ENCODE measurements around the gene ENTHD1.
A peak's percentile ranks its signal among the peaks of the same experiment; 100 is the strongest.
"Not testable (repeated sequence)": the region's sequence is repeated elsewhere in the genome, so short reads cannot be mapped to it uniquely, and the experiment has no call there.

ENTHD1 gene

GRCh38 chr22:39847477-39847876 is 46.1 kb downstream of the ENTHD1 start:
- no peak for DNase-seq (ENCODE audit: low read depth)

GRCh38 chr22:39846539-39846938 is 47.0 kb downstream of the ENTHD1 start:
- DNase-seq (ENCODE audit: low read depth): not testable (repeated sequence)

- no peak for DNase-seq (ENCODE audit: low read depth)
These were observed 48.0 kb downstream of the ENTHD1 start for GRCh38 chr22:39845529-39845928.

- no peak for DNase-seq (ENCODE audit: low read depth)
These were observed 53.5 kb downstream of the ENTHD1 start for GRCh38 chr22:39839917-39840510.

GRCh38 chr22:39839204-39839603 is 54.4 kb downstream of the ENTHD1 start:
- no peak for DNase-seq (ENCODE audit: low read depth)

- no peak for DNase-seq (ENCODE audit: low read depth)
These were observed 60.0 kb downstream of the ENTHD1 start for GRCh38 chr22:39833610-39834009.

GRCh38 chr22:39833093-39833492 is 60.5 kb downstream of the ENTHD1 start:
- DNase-seq (ENCODE audit: low read depth): no peak

- no peak for DNase-seq (ENCODE audit: low read depth)
These were observed 60.9 kb downstream of the ENTHD1 start for GRCh38 chr22:39832627-39833074.

- no peak for DNase-seq (ENCODE audit: low read depth)
These were observed 67.9 kb downstream of the ENTHD1 start for GRCh38 chr22:39825661-39826102.

- no peak for DNase-seq (ENCODE audit: low read depth)
These were observed 72.6 kb downstream of the ENTHD1 start for GRCh38 chr22:39821008-39821407.

- peak; percentile 46 for DNase-seq (ENCODE audit: low read depth)
These were observed 73.3 kb downstream of the ENTHD1 start for GRCh38 chr22:39820256-39820655.

- DNase-seq (ENCODE audit: low read depth): no peak
These were observed 74.1 kb downstream of the ENTHD1 start for GRCh38 chr22:39819429-39819828.

GRCh38 chr22:39818094-39818493 is 75.5 kb downstream of the ENTHD1 start:
- peak; percentile 30 for DNase-seq (ENCODE audit: low read depth)

- no peak for DNase-seq (ENCODE audit: low read depth)
These were observed 77.6 kb downstream of the ENTHD1 start for GRCh38 chr22:39815932-39816331.

GRCh38 chr22:39814899-39815298 is 78.7 kb downstream of the ENTHD1 start:
- no peak for DNase-seq (ENCODE audit: low read depth)

GRCh38 chr22:39809772-39810557 is 83.6 kb downstream of the ENTHD1 start:
- DNase-seq (ENCODE audit: low read depth): no peak

- DNase-seq (ENCODE audit: low read depth): no peak
These were observed 85.5 kb downstream of the ENTHD1 start for GRCh38 chr22:39808081-39808480.

GRCh38 chr22:39806109-39806508 is 87.5 kb downstream of the ENTHD1 start:
- no peak for DNase-seq (ENCODE audit: low read depth)

GRCh38 chr22:39805117-39805516 is 88.4 kb downstream of the ENTHD1 start:
- no peak for DNase-seq (ENCODE audit: low read depth)

GRCh38 chr22:39802682-39803081 is 90.9 kb downstream of the ENTHD1 start:
- no peak for DNase-seq (ENCODE audit: low read depth)

GRCh38 chr22:39800790-39801520 is 92.6 kb downstream of the ENTHD1 start:
- DNase-seq (ENCODE audit: low read depth): no peak

- DNase-seq (ENCODE audit: low read depth): no peak
These were observed 95.9 kb downstream of the ENTHD1 start for GRCh38 chr22:39797528-39798147.

Measured in GM04504 (cell line).